NCI-H2196 treated with DMSO at 0.1 percent for 48 hours (cell line): Measurements from ENCODE around the gene BRD3OS.

Experiments used
- DNase-seq: peaks from one replicate; lab custom pipeline; 2025; ENCODE audit not compliant: unreplicated experiment; lab: John Stamatoyannopoulos, UW

Gene BRD3OS

GRCh38 chr9:134049772-134050588 lies 24.7 kb downstream of the BRD3OS start:
- DNase-seq: no peak

DNA sequence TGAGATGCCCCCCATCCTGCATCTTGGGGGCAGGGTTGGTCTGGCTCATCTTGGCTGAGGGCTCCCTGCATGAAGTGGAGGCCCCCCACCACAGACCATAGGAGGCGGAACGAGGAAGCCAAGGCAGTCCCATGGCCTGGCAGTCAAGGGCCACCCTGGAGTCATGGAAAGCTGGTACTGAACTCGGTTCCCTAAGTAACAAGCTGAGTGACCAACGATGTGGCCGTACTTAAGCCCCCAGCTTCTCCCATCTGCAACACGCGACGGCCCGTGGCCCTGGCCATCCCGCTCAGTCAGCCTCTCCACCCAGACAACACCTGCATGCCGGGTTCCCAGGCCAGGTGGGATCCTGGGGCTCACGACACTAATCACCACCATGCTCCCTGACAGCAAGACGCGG lies 25.4 kb downstream of the BRD3OS start:
- DNase-seq: no peak

- DNase-seq: no peak
Observed at GRCh38 chr9:134051319-134051718, 26.0 kb downstream of the BRD3OS start.

DNA sequence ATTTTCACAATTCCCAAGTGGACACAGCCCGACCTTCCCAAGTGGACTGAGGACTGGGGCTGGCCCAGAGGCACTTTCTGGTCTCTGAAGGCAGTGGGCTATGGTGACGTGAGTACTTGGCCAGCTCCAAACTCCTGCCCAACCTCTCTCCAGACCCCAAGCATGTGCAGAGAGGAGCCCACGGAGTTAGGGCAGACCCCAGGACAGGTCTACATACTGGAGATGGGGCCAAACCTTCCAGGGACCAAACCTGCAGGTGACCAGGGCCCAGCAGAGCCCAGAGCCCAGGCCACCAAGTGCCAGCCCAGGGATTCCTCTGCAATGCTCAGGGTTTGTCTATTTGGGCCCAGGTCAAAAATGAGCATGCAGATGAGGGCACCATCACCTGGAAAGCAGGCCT lies 27.2 kb downstream of the BRD3OS start:
- no peak for DNase-seq

DNA sequence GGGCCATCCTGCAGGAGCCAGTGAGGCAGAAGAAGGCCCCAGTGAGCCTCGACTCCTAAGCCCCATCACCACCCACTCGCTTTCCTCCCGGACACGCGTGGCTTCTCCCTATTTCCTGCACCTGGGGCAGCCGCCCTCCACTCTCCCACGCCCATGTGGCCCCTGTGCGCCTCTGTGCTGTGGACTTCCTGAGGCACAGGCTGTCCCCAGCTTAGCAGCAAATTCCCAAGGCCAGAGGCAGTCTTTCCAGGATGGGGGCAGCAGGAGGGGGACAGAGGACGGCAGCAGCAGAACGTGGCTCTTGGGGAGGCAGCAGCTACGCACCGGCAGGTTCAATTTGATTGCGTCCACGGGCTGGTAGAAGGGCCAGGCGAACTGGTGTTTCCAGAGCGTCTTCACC lies 27.7 kb downstream of the BRD3OS start:
- no peak for DNase-seq

DNA sequence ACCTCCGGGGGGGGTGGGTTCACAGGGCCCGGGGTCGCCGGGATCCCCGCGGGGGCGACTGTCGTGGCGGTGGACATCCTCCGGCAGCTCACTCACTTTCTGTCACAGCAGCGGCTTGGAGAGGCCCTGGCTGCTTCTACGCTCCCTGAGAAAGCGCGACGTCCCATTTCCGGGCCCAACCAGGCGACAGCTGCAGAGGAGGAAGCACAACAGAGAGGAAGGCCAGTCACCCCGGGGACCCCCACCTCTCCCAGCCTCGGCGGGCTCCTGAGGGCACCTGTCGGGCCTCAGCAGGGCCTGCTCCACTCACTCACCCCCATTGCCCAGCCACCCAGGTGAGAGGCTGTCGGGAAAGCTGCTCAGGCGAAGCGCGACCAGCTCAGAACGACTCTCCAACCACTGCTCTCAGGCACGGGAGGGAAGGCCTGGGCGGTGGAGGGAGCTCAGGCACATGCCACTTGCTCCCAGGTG lies 28.2 kb downstream of the BRD3OS start:
- no peak for DNase-seq

DNA sequence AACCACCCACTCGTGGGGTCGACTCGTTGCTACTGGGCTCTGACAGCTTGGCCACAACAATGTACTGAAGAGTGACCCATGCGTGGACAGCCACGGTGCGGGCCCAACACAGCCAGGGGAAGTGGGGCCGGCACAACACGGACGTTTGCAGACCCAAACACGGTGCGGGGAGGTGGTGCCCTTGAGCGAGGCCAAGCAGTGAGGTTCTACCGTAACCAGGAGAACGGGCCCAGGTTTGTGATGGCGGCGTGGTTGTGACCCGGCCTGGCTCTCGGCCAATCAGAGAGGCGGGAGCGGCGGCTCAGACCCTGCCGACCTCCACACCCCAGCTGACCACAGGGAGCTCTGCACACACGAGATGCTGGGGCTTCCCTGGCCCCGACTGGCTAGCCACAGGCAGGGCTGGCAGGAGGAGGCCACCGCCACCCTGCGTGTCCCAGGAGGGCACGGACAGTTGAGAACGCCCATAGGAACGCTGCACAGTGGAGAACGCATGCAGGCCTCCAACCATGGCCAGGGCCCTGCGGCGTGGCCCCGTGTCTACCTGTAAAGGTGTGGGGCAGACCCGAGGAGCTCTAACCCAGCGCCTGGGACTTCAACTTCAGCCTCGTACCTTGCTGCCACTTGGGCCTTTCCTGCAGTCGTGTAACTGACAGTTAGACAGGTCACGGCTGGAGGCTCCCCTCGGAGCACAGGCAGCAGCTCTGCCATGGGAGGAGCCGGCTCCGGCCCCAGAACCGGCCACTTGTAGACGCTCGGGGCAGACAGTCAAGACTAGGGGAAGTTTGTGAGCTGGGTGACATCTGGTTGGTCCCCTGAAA lies 28.9 kb downstream of the BRD3OS start:
- DNase-seq: no peak

DNA sequence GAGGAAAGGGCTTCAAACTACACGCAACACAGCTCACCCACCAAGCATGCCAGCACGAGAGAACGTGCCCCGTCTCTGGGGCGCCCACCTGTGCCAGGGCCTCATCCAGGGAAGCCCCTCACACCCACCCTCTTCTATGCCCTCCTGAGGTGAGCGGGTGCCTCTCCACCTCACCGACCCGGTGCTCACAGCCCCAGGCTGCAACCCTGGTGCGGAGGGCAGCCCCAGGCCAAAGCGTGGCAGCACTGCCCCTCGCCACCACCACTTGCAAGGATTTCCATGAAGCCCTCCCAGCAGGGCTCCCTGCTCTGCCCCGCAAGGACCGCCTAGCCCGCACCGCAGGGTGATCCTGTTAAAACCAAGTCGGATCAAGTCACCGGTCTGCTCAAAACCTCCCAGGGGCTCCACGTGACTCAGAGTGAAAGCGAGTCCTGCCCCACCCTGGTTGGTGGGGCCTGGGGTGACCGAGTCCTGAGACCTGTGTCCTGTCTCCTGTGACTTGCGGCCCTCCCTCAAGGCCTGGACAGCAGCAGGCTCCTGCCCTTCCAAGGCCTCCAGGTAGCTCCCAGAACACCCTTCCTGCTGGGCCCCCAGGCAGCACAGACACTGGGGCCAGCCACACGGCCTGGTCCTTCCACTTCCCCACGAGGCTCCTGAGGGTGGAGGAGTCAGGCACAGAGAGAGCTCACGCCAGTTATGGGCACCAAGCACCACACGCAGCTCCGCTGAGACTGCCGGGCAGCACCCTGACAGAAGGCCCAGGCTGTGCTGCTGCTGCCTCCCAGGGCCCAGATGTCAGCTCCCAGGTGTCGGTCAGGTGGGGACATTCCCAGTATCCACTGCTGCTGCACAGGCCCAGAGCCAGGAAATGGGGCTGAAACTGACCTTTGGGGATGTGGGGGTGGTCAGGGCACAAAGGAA lies 29.9 kb downstream of the BRD3OS start:
- DNase-seq: peak; percentile 47

DNA sequence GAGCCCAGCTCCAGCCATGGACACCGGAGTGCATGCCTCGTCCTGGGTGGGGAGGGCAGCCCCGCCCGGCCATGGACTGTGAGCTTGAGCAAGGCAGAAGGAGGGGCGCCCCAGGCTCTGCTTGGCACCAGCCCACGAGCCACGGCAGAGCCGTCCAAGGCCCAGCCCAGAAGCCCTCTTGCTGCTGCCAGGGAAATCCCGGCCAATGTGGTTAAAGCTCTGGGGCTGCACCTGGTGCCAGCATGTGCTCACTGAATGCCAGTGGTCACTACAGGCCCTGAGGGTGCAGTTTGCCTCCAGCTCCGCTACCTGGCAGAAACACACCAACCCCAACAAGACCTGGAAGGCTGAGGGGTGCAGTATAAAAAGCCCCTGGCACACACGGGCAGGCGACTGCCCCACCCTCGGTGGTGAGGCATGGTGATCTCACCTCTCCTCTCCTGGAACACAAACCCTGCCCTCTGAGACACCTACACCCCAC lies 30.7 kb downstream of the BRD3OS start:
- DNase-seq: peak; percentile 87

DNA sequence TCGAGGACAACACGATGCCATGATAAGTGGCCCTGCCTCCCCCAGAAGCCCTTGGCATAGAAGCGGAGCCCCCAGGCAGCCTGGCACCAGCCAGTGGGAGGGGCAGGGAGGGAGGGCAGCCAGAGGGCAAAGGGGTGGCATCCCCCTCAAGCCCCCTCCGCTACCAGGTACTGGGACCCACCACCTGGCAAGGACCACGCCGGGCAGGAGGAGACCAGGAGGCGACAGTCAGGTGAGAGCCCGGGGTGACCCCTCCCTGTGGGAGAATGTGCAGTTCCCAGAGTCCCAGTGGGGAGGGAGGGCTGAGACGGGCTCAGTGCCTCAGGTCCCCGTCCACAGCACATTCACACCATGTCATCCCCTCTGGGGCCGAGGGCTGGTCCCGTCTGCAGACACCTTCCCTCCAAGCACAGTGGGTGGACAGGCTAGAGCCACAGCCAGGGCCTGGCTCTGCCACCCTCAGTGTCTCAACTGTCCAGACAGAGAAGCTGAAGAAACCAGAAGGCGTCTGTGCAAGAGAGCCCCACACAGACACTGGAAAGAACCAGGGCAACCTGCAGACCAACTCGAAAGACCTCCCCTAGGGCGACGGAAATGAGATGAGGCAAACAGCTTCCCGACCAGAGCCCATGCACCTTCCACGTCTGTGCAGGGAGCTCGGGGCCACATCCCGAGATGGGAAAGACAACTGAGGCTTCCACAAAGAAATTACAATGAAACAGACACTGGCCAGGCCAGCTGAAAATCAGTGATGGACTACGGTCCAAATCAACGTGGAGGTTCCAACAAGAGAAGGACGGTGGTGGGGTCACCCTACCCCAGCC lies 31.4 kb downstream of the BRD3OS start:
- no peak for DNase-seq

DNA sequence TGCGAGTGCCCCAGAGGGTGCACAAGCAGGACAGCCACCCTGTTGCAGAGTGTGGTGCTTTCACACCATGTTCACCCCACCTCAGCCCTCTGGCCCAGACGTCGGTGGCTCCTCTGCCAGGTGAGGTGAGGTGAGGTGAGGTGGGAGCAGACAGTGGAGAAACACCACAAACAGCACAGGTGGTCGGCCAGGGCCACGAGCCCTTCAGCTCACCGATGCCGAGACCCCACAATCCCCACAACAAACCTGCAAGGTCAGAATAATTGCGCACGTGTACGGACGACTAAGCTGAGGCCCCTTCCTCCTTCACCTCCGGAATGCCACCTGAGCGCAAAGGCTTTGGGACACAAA lies 32.0 kb downstream of the BRD3OS start:
- no peak for DNase-seq

GRCh38 chr9:134057751-134058701 lies 32.7 kb downstream of the BRD3OS start:
- no peak for DNase-seq

GRCh38 chr9:134058716-134059115 lies 33.4 kb downstream of the BRD3OS start:
- DNase-seq: no peak

GRCh38 chr9:134059188-134059641 lies 33.9 kb downstream of the BRD3OS start:
- no peak for DNase-seq

DNA sequence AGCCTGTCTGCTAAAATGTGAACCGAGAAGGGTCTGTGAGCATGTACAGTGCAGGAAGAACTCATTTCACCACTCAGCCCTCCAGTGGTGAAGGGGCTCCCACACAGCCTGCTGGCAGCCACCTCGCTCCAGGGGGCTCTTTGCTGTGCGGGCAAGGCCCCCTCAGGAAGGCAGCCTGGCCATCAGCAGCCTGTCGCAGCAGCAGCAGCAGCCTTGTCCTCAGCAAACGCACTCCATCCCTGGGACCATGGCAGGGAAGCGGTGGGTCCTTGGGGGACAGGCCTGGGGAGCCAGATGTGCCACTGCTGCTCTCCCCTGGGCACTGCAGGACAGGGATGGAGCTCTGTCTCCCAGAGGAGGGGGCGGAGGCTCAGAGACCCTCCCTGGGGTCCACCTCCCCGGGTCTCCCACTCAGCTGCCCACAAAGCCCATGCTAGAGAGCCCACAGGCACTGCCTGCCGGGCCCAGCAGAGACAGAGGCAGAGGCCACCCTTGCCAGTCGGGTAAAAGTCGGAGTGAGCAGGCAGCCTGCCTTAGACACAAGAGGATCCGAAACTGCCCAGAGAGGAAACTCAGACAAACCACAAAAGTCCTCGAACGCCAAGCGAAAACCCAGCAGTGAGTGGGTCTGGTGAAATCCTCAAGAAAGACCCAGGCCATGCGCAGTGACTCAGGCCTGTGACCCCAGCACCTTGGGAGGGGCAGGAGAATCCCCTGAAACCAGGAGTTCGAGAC lies 34.5 kb downstream of the BRD3OS start:
- no peak for DNase-seq

- DNase-seq: no peak
Observed at GRCh38 chr9:134060546-134060945, 35.3 kb downstream of the BRD3OS start.

DNA sequence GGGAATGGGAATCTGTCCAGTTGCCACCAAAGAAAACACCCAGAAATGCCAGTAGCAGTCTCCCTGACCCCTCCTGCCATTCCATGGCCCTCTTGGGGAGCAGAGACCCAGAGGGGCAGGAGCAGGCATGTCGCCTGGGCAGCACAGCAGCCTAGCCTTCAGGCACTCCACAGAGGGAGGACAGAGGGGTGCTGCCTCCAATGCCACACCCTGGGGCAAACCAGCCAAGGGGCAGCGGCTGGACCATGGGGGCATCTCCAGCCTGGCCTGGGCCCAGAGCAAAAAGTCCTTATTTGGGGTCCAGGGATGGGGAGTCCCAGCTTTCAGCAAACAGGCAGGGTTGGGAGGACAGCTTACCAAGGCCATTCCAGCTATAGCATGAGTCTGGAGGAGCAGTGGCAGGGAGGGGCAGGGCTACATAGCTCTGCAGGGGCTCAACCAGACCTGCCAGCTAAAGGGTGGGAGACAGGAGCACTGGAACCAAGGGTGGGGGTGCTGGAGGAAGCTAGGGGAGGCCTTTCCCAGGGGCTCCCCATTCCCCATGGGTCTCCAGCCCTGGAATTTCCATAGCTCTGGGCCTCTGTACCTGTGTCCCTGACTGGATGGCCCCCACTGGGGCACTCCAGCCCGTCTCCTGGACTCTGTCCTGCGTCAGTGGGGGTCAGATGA lies 35.9 kb downstream of the BRD3OS start:
- DNase-seq: no peak
